ENCODE measurements around the gene FLT4.
A peak's percentile ranks its signal among the peaks of the same experiment; 100 is the strongest.
"Not testable (repeated sequence)": the region's sequence is repeated elsewhere in the genome, so short reads cannot be mapped to it uniquely, and the experiment has no call there.

The FLT4 gene

DNA sequence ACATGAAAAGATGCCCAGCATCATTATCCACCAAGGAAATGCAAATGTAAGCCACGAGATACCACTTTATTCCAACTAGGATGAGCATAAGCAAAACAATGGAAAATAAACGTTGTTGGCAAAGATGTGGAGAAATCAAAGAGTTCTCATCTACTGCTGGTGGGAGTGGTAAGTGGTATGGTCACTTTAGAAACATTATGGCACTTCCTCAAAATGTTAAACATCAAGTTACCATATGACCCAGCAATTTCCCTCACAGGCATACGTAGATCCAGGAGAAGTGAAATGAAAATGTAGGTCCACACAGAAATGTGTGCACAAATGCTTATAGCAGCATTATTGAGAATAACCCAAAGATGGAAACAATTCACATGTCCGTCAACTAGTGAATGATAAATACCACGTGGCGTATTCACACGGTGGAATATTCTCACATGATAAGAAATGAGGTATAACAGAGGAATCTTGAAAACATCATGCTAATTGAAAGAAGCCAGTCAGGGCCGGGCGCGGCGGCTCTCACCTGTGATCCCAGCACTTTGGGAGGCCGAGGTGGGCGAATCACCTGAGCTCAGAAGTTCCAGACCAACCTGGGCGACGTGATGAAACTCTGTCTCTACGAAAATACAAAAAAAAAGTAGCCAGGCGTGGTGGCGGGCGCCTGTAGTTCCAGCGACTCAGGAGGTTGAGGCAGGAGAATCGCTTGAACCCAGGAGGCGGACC, 16.4 kb upstream of the FLT4 start:
- peaks cover 0 to 6% of the 10 kb centered on the region in 2 donors for H3K27me3 ChIP-seq
- H3K4me3 ChIP-seq = no peak overlapping the region
- H3K27ac ChIP-seq = no peak overlapping the region
- no peaks in the 10 kb centered on the region for H3K36me3 ChIP-seq
- H3K4me1 ChIP-seq = no peaks in the 10 kb centered on the region
- TF ChIP-seq CTCF (IDR thresholded peaks at IDR 0.05) = no peak
- no peak for DNase-seq
- no peaks in the 10 kb centered on the region for H3K9me3 ChIP-seq
- intact Hi-C loops (cut with DNase I; ENCODE audit: low total_unique reads) = no loop called here

GRCh38 chr5:180658774-180659564, 9.6 kb upstream of the FLT4 start:
- intact Hi-C loops (cut with DNase I; ENCODE audit: low total_unique reads) = no loop called here
- peak in 1 of 2 donors; percentile 24 for DNase-seq
- Histone ChIP-seq H3K4me1 (no peaks in the 10 kb centered on the region), H3K27me3 (peaks cover 0 to 18% of the 10 kb centered on the region in 2 donors), H3K27ac (no peak overlapping the region), H3K9me3 (no peaks in the 10 kb centered on the region), H3K4me3 (no peak overlapping the region), H3K36me3 (no peaks in the 10 kb centered on the region)
- TF ChIP-seq CTCF (IDR thresholded peaks at IDR 0.05) = no peak

DNA sequence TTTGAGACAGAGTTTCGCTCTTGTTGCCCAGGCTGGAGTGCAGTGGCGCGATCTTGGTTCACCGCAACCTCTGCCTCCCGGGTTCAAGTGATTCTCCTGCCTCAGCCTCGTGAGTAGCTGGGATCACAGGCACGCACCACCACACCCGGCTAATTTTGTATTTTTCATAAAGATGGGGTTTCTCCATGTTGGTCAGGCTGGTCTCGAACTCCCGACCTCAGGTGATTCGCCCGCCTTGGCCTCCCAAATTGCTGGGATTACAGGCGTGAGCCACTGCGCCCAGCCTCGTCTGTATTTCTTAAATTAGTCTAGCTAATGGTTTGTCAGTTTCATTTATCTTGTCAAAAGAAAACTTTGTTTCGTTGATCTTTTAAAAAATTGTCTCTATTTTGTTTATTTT, 5.8 kb upstream of the FLT4 start:
- H3K4me3 ChIP-seq; H3K27ac ChIP-seq; intact Hi-C loops (cut with DNase I; ENCODE audit: low total_unique reads); DNase-seq; H3K4me1 ChIP-seq; H3K36me3 ChIP-seq; H3K9me3 ChIP-seq: not testable (repeated sequence)
- peaks cover 0 to 24% of the 10 kb centered on the region in 2 donors for H3K27me3 ChIP-seq

DNA sequence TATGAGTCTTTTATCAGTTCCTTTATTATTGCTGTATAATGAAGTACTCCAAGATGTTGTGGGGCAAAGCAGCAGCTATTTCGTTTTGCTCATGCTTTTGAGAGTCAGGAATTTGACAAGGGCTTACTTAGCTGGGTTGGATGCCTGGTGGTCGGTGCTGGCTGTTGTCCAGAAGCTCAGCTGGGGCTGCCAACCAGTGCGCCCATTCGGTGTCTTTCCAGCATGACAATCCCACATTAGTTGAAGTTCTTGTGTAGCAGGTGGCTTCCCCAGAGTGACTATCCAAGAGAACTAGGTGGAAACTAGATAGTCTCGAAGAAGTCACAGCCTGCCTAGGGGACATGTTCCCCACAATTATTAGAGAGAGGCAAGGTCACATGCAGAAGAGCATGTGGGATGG, 3.4 kb upstream of the FLT4 start:
- peaks cover 0 to 23% (median 15%) of the 10 kb centered on the region in 4 donors for H3K4me1 ChIP-seq
- no peaks in the 10 kb centered on the region for H3K36me3 ChIP-seq
- H3K27ac ChIP-seq = no peak overlapping the region
- no peak for TF ChIP-seq CTCF (IDR thresholded peaks at IDR 0.05)
- no peaks in the 10 kb centered on the region for H3K9me3 ChIP-seq
- intact Hi-C loops (cut with DNase I; ENCODE audit: low total_unique reads) = no loop called here
- peaks cover 0 to 36% of the 10 kb centered on the region in 2 donors for H3K27me3 ChIP-seq
- DNase-seq = no peak
- H3K4me3 ChIP-seq = no peak overlapping the region

- Histone ChIP-seq H3K27ac (no peak overlapping the region), H3K36me3 (no peaks in the 10 kb centered on the region), H3K27me3 (peaks cover 0 to 40% of the 10 kb centered on the region in 2 donors), H3K4me1 (peaks cover 0 to 23% (median 15%) of the 10 kb centered on the region in 4 donors), H3K4me3 (no peak overlapping the region), H3K9me3 (no peaks in the 10 kb centered on the region)
- DNase-seq = no peak
- no peak for TF ChIP-seq CTCF (IDR thresholded peaks at IDR 0.05)
- intact Hi-C loops (cut with DNase I; ENCODE audit: low total_unique reads) = no loop called here
Observed at GRCh38 chr5:180652346-180652745, 2.9 kb upstream of the FLT4 start.

- Histone ChIP-seq H3K36me3 (no peaks in the 10 kb centered on the region), H3K27ac (no peak overlapping the region), H3K27me3 (peaks cover 0 to 73% of the 10 kb centered on the region in 2 donors), H3K4me1 (peaks cover 0 to 23% (median 15%) of the 10 kb centered on the region in 4 donors), H3K9me3 (no peaks in the 10 kb centered on the region), H3K4me3 (peak overlapping the region; percentile 38 to 48)
- no peak for DNase-seq
- intact Hi-C loops (cut with DNase I; ENCODE audit: low total_unique reads) = no loop called here
- TF ChIP-seq CTCF (IDR thresholded peaks at IDR 0.05) = no peak
Observed at GRCh38 chr5:180648658-180649296, 623 bp downstream of the FLT4 start.
